Brain microvascular endothelial cell (primary cell): ENCODE data around the gene HLA-DRB5.
"Not testable (repeated sequence)": the region's sequence is repeated elsewhere in the genome, so short reads cannot be mapped to it uniquely, and the experiment has no call there.

Experiments
- DNase-seq: peaks from one replicate; pipeline ENCODE4 v3.0.0-alpha.2; 2020
- H3K27ac ChIP-seq: fragments of 250-450 bp; sonication (Bioruptor Pico); 2 replicates; pipeline ENCODE4 v1.5.1; 2020; ENCODE audit warnings: mild to moderate bottlenecking, moderate library complexity
- H3K27me3 ChIP-seq: fragments of 250-450 bp; sonication (Bioruptor Pico); replicated peaks from 2 replicates; pipeline ENCODE4 v1.5.1; 2020; ENCODE audit warnings: mild to moderate bottlenecking
- H3K36me3 ChIP-seq: fragments of 250-450 bp; sonication (Bioruptor Pico); replicated peaks from 2 replicates; pipeline ENCODE4 v1.5.1; 2020; ENCODE audit warnings: mild to moderate bottlenecking
- H3K4me3 ChIP-seq: 2 replicates; pipeline ENCODE4 v1.5.1; 2011; ENCODE audit warnings: low read depth, mild to moderate bottlenecking, control low read depth, low read length, moderate library complexity
- CTCF ChIP-seq: IDR thresholded peaks from 2 replicates; pipeline ENCODE4 v1.5.1; 2011; ENCODE audit warnings: low read depth, mild to moderate bottlenecking, moderate library complexity, low read length, control low read depth, inconsistent platforms; ENCODE audit errors: missing control alignments
- in situ Hi-C: cut with HindIII; loops from 2 replicates; pipeline ENCODE4 v1.10.0; 2017; ENCODE audit warnings: low sequenced_read_pairs, low pct_ligation_motif_present

The HLA-DRB5 gene

GRCh38 chr6:32491700-32492099, 38.4 kb downstream of the HLA-DRB5 start:
- TF ChIP-seq CTCF, result no peak
- no peak overlapping the region for H3K4me3 ChIP-seq
- in situ Hi-C loops, result no loop called here
- no peaks in the 10 kb centered on the region for H3K27me3 ChIP-seq
- DNase-seq, result no peak
- H3K27ac ChIP-seq, result no peak overlapping the region
- H3K36me3 ChIP-seq, result no peaks in the 10 kb centered on the region

DNA sequence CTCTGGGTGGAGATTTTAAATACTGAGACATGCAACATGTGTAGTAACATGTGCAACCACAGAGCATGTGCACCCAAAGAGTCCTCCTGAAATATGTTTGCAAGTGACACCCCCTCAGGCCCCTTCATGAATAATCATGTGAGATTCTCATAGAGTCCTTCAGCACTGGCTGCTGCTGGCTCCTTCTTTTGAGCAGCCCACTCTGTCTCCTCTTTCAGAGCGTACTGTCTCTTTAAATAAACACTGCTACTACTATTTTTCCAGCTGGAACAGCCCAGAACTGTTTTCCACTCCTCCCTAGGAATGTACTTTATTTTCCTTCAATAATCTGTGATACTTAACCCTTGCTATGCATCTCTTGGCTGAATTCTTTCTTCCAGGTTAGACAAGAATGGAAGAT, 42.0 kb downstream of the HLA-DRB5 start:
- in situ Hi-C loops, result no loop called here
- H3K4me3 ChIP-seq, result no peak overlapping the region
- H3K27me3 ChIP-seq, result no peaks in the 10 kb centered on the region
- H3K27ac ChIP-seq, result no peak overlapping the region
- no peak for DNase-seq
- no peaks in the 10 kb centered on the region for H3K36me3 ChIP-seq
- TF ChIP-seq CTCF, result no peak

DNA sequence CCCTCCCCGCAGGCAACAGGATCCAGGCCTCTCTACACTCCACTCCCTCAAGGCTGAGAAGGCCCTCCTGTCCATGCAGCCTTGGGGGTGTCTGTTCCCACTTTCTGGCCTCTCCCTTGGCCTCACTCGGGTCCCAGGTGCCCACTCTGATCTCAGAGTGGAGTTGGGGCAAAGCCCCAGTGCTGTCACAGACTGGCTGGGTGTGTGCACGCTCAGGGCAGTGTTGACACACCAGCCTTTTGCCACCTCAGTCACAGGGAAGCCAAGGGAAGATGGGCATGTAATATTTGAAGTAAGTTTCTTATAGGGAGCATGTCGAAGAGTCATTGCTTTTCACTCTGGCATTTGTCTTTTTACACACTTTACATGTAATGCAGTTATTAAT, 45.5 kb downstream of the HLA-DRB5 start:
- in situ Hi-C loops, result no loop called here
- DNase-seq, result no peak
- Histone ChIP-seq H3K4me3 (no peak overlapping the region), H3K27me3 (no peaks in the 10 kb centered on the region), H3K27ac (no peak overlapping the region), H3K36me3 (no peaks in the 10 kb centered on the region)
- TF ChIP-seq CTCF, result no peak

- no peak overlapping the region for H3K4me3 ChIP-seq
- no peak for DNase-seq
- in situ Hi-C loops, result no loop called here
- H3K27ac ChIP-seq, result no peak overlapping the region
- no peak for TF ChIP-seq CTCF
- H3K27me3 ChIP-seq, result no peaks in the 10 kb centered on the region
- H3K36me3 ChIP-seq, result no peaks in the 10 kb centered on the region
These were observed 46.0 kb downstream of the HLA-DRB5 start for GRCh38 chr6:32483968-32484613.

- Histone ChIP-seq H3K27ac (no peak overlapping the region), H3K27me3 (no peaks in the 10 kb centered on the region), H3K36me3 (no peaks in the 10 kb centered on the region), H3K4me3 (no peak overlapping the region)
- in situ Hi-C loops, result no loop called here
- no peak for TF ChIP-seq CTCF
- no peak for DNase-seq
These were observed 54.5 kb downstream of the HLA-DRB5 start for GRCh38 chr6:32475392-32476206.

GRCh38 chr6:32473376-32474348, 56.4 kb downstream of the HLA-DRB5 start:
- H3K36me3 ChIP-seq, H3K27ac ChIP-seq, H3K4me3 ChIP-seq, in situ Hi-C loops, H3K27me3 ChIP-seq, DNase-seq: not testable (repeated sequence)
